Measurements from ENCODE around the gene BLTP3A.

DNA sequence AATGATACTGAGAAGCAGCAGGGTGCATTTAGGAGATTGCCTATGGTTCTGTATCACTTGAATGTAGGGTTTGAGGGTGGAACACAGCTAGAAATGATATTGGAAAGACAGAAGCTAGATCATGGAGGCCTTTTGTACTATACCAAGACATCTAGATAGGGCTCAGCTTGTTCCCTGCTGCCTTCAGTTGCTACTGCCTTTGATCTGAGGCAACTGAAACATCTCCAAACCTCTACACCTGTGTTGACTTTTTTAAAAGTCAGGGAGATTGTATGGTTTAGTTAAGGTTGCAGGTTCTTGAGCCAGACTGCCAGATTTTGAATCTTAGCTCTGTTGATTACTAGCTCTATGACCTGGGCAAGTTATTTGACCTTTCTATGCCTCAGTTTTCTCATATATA, 12.7 kb downstream of the BLTP3A start:
- TF ChIP-seq, protein P1, sequence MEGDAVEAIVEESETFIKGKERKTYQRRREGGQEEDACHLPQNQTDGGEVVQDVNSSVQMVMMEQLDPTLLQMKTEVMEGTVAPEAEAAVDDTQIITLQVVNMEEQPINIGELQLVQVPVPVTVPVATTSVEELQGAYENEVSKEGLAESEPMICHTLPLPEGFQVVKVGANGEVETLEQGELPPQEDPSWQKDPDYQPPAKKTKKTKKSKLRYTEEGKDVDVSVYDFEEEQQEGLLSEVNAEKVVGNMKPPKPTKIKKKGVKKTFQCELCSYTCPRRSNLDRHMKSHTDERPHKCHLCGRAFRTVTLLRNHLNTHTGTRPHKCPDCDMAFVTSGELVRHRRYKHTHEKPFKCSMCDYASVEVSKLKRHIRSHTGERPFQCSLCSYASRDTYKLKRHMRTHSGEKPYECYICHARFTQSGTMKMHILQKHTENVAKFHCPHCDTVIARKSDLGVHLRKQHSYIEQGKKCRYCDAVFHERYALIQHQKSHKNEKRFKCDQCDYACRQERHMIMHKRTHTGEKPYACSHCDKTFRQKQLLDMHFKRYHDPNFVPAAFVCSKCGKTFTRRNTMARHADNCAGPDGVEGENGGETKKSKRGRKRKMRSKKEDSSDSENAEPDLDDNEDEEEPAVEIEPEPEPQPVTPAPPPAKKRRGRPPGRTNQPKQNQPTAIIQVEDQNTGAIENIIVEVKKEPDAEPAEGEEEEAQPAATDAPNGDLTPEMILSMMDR (conservative IDR thresholded peaks at IDR 0.05) = no peak
- no peak for TF ChIP-seq ZFX (IDR thresholded peaks at IDR 0.05)
